ENCODE data around the gene RERGL.

The RERGL gene

GRCh38 chr12:18090093-18090492 lies at the start of gene RERGL:
TSS of gene RERGL (minus strand) at chr12:18090193. CDS start at chr12:18090140, 53 bp downstream.
- POLR2A ChIA-PET, result no interaction called here

GRCh38 chr12:18139254-18139653 lies 49.3 kb upstream of the RERGL start:
- ChIA-PET POLR2A (no interaction called here), CTCF (interaction anchor here (0.8 to 2.1 kb wide), 9 partner anchors 8 to 180 kb away, joined by 3 to 11 read pairs (median 4); no protein-coding TSS in a partner anchor)
- TF ChIP-seq CTCF (IDR thresholded peaks at IDR 0.05; ENCODE audit: control extremely low read depth, extremely low read depth, low read depth, missing control alignments), result no peak
- no peak for DNase-seq (ENCODE audit: extremely low spot score)

More at GRCh38 chr12:18090093-18090492, at the start of gene RERGL:
- CTCF ChIA-PET, result no interaction called here
- DNase-seq (ENCODE audit: extremely low spot score), result no peak
- no peak for TF ChIP-seq CTCF (IDR thresholded peaks at IDR 0.05; ENCODE audit: control extremely low read depth, extremely low read depth, low read depth, missing control alignments)

GRCh38 chr12:18135509-18135908 lies 45.5 kb upstream of the RERGL start:
- ChIA-PET POLR2A (no interaction called here), CTCF (interaction anchor here (1.8 kb wide), 2 partner anchors 10 to 17 kb away, joined by 4 to 8 read pairs; no protein-coding TSS in a partner anchor)
- TF ChIP-seq CTCF (IDR thresholded peaks at IDR 0.05; ENCODE audit: control extremely low read depth, extremely low read depth, low read depth, missing control alignments), result no peak
- DNase-seq (ENCODE audit: extremely low spot score), result no peak

- CTCF ChIA-PET, result interaction anchor here (0.8 kb wide), 1 partner anchor 422 kb away, joined by 3 read pairs; no protein-coding TSS in a partner anchor
- DNase-seq (ENCODE audit: extremely low spot score), result no peak
- TF ChIP-seq CTCF (IDR thresholded peaks at IDR 0.05; ENCODE audit: control extremely low read depth, extremely low read depth, low read depth, missing control alignments), result no peak
- POLR2A ChIA-PET, result no interaction called here
Observed at GRCh38 chr12:18135086-18135485, 45.1 kb upstream of the RERGL start.

GRCh38 chr12:18130851-18131250 lies 40.9 kb upstream of the RERGL start:
- no peak for DNase-seq (ENCODE audit: extremely low spot score)
- POLR2A ChIA-PET, result no interaction called here
- no peak for TF ChIP-seq CTCF (IDR thresholded peaks at IDR 0.05; ENCODE audit: control extremely low read depth, extremely low read depth, low read depth, missing control alignments)
- CTCF ChIA-PET, result interaction anchor here (1.3 kb wide), 1 partner anchor 9 kb away, joined by 5 read pairs; no protein-coding TSS in a partner anchor

- POLR2A ChIA-PET, result no interaction called here
- no peak for TF ChIP-seq CTCF (IDR thresholded peaks at IDR 0.05; ENCODE audit: control extremely low read depth, extremely low read depth, low read depth, missing control alignments)
- CTCF ChIA-PET, result no interaction called here
- no peak for DNase-seq (ENCODE audit: extremely low spot score)
Observed at GRCh38 chr12:18123707-18124106, 33.7 kb upstream of the RERGL start.

GRCh38 chr12:18120899-18121298 lies 30.9 kb upstream of the RERGL start:
- no peak for DNase-seq (ENCODE audit: extremely low spot score)
- POLR2A ChIA-PET, result no interaction called here
- TF ChIP-seq CTCF (IDR thresholded peaks at IDR 0.05; ENCODE audit: control extremely low read depth, extremely low read depth, low read depth, missing control alignments), result no peak
- CTCF ChIA-PET, result no interaction called here
